Body of pancreas (tissue), 4 donors: Measurements from ENCODE around the gene KLK10. TPM values are rescaled to one million over a fixed set of nuclear protein-coding genes. Genes with fewer than 3 reads are reported as not detected.
A peak's percentile ranks its signal among the peaks of the same experiment; 100 is the strongest.

Source experiments
- ATAC-seq: fragments of 150-250 bp; one replicate; pipeline ENCODE4 v1.9.1; 2016
- DNase-seq, 4 donors: peaks; one replicate each; pipeline ENCODE4 v3.0.0-alpha.2; 2019
- H3K27ac ChIP-seq, 4 donors: fragments of 200-600 bp; sonication (generic); 1 replicate in 3 of 4; 2 replicates in 1 of 4; pipeline versions ENCODE4 v1.5.1 to v1.6.1; 2016 to 2019; ENCODE audit warnings: mild to moderate bottlenecking in 1 of 4, mixed read lengths in 1 of 4, moderate library complexity in 1 of 4
- H3K27me3 ChIP-seq, 2 donors: fragments of 200-600 bp; sonication (generic); one replicate each; pipeline ENCODE4 v1.6.0; 2016; ENCODE audit warnings: mild to moderate bottlenecking in 1 of 2
- H3K36me3 ChIP-seq, 2 donors: fragments of 200-600 bp; sonication (generic); replicated peaks in 1 of 2; 2 replicates each; pipeline ENCODE4 v1.5.1; 2016; ENCODE audit warnings: low read depth in 2 of 2; ENCODE audit not compliant: insufficient read depth in 1 of 2
- H3K4me1 ChIP-seq: fragments of 200-600 bp; sonication (generic); one replicate; pipeline ENCODE4 v1.6.0; 2016
- H3K4me3 ChIP-seq, 2 donors: fragments of 200-600 bp; sonication (generic); 1 replicate in 1 of 2; 2 replicates in 1 of 2; pipeline ENCODE4 v1.5.1; 2016 to 2019
- H3K9me3 ChIP-seq, 3 donors: fragments of 200-600 bp; sonication (generic); 1 replicate in 2 of 3; 2 replicates in 1 of 3; pipeline ENCODE4 v1.5.1; 2016
- CTCF ChIP-seq, 7 experiments: fragments of 450-650 bp in 4 of 7; fragments of 200-600 bp in 3 of 7; sonication (generic) in 3 of 7; IDR thresholded peaks; one replicate each; pipeline ENCODE4 v1.5.1; 2016 to 2019; ENCODE audit warnings: antibody characterized with exemption in 7 of 7
- POLR2A ChIP-seq, 3 donors: fragments of 450-650 bp; IDR thresholded peaks; one replicate each; pipeline ENCODE4 v1.6.1; 2016; ENCODE audit warnings: antibody characterized with exemption in 3 of 3, mild to moderate bottlenecking in 2 of 3
- WGBS, 2 donors: methylation state at CpG; one replicate each; pipeline ENCODE4 v1.1.5; 2017; 5-methylcytosine and 5-hydroxymethylcytosine counted together
- intact Hi-C: fragments of 100-400 bp; cut with DNase I; formaldehyde crosslinking; loops from one replicate; pipeline ENCODE4 v1.15.1; 2023
- total RNA-seq, 2 donors: library from RNA; depleted of rRNA; stranded (reverse); fragments of >200 nt; gene quantifications; one replicate each; pipeline ENCODE4 v1.1.0, GENCODE V29; 2016

The KLK10 gene
- total RNA-seq, 2 donors from 2014 or later, result not detected

- intact Hi-C loops, result no loop called here
- 60 to 63% methylated on average over 3 of the region's 3 CpGs for WGBS, 2 donors
- Histone ChIP-seq H3K27me3 (no peaks in the 10 kb centered on the region), H3K4me3 (no peak overlapping the region), H3K9me3 (no peaks in the 10 kb centered on the region), H3K27ac (no peak overlapping the region), H3K4me1 (no peaks in the 10 kb centered on the region), H3K36me3 (no peaks in the 10 kb centered on the region)
- DNase-seq (no peak), ATAC-seq (no peak)
- no peak for TF ChIP-seq POLR2A (IDR thresholded peaks at IDR 0.05)
- no peak for TF ChIP-seq CTCF (IDR thresholded peaks at IDR 0.05)
Observed at GRCh38 chr19:51007488-51007887, 12.0 kb downstream of the KLK10 start.

- no peak for DNase-seq
- Histone ChIP-seq H3K4me1 (no peaks in the 10 kb centered on the region), H3K4me3 (no peak overlapping the region), H3K27ac (no peak overlapping the region), H3K36me3 (no peaks in the 10 kb centered on the region), H3K27me3 (no peaks in the 10 kb centered on the region), H3K9me3 (no peaks in the 10 kb centered on the region)
- intact Hi-C loops, result no loop called here
- no peak for TF ChIP-seq POLR2A (IDR thresholded peaks at IDR 0.05)
- no peak for TF ChIP-seq CTCF (IDR thresholded peaks at IDR 0.05)
- no peak for ATAC-seq
- 30 to 31% methylated on average over 7 to 8 of the region's 8 CpGs for WGBS, 2 donors
Observed at GRCh38 chr19:51006406-51006805, 13.1 kb downstream of the KLK10 start.

- Histone ChIP-seq H3K4me3 (no peak overlapping the region), H3K27me3 (no peaks in the 10 kb centered on the region), H3K36me3 (no peaks in the 10 kb centered on the region), H3K4me1 (no peaks in the 10 kb centered on the region), H3K9me3 (no peaks in the 10 kb centered on the region), H3K27ac (no peak overlapping the region)
- intact Hi-C loops, result no loop called here
- TF ChIP-seq POLR2A (IDR thresholded peaks at IDR 0.05) (no peak), CTCF (IDR thresholded peaks at IDR 0.05) (no peak)
- ATAC-seq (no peak), DNase-seq (no peak)
- 67 to 76% methylated on average over 1 of the region's 1 CpG for WGBS, 2 donors
Observed at GRCh38 chr19:51005248-51005647, 14.3 kb downstream of the KLK10 start.

- no peak for ATAC-seq
- 62 to 63% methylated on average over 7 of the region's 7 CpGs for WGBS, 2 donors
- Histone ChIP-seq H3K27me3 (no peaks in the 10 kb centered on the region), H3K4me3 (no peak overlapping the region), H3K36me3 (no peaks in the 10 kb centered on the region), H3K27ac (no peak overlapping the region), H3K4me1 (no peaks in the 10 kb centered on the region), H3K9me3 (no peaks in the 10 kb centered on the region)
- DNase-seq, result no peak
- TF ChIP-seq CTCF (IDR thresholded peaks at IDR 0.05), result no peak
- TF ChIP-seq POLR2A (IDR thresholded peaks at IDR 0.05), result no peak
- intact Hi-C loops, result no loop called here
Observed at GRCh38 chr19:51003316-51003715, 16.2 kb downstream of the KLK10 start.

- Histone ChIP-seq H3K27ac (no peak overlapping the region), H3K4me3 (no peak overlapping the region), H3K9me3 (no peaks in the 10 kb centered on the region), H3K27me3 (no peaks in the 10 kb centered on the region), H3K36me3 (no peaks in the 10 kb centered on the region), H3K4me1 (no peaks in the 10 kb centered on the region)
- 61 to 71% methylated on average over 24 to 38 of the region's 42 CpGs for WGBS, 2 donors
- ATAC-seq (peak; percentile 12), DNase-seq (peak in 3 of 4 donors; percentile 16 to 59 (median 20))
- intact Hi-C loops, result no loop called here
- TF ChIP-seq CTCF (IDR thresholded peaks at IDR 0.05) (no peak), POLR2A (IDR thresholded peaks at IDR 0.05) (no peak)
Observed at GRCh38 chr19:51002542-51003311, 16.8 kb downstream of the KLK10 start.
